ENCODE data around the gene LGI4. TPM values are rescaled to one million over a fixed set of nuclear protein-coding genes. Genes with fewer than 3 reads are reported as not detected.

The LGI4 gene
- polyA plus RNA-seq, 4 donors, result 0.45 to 14.5 (median 4.1) TPM

DNA sequence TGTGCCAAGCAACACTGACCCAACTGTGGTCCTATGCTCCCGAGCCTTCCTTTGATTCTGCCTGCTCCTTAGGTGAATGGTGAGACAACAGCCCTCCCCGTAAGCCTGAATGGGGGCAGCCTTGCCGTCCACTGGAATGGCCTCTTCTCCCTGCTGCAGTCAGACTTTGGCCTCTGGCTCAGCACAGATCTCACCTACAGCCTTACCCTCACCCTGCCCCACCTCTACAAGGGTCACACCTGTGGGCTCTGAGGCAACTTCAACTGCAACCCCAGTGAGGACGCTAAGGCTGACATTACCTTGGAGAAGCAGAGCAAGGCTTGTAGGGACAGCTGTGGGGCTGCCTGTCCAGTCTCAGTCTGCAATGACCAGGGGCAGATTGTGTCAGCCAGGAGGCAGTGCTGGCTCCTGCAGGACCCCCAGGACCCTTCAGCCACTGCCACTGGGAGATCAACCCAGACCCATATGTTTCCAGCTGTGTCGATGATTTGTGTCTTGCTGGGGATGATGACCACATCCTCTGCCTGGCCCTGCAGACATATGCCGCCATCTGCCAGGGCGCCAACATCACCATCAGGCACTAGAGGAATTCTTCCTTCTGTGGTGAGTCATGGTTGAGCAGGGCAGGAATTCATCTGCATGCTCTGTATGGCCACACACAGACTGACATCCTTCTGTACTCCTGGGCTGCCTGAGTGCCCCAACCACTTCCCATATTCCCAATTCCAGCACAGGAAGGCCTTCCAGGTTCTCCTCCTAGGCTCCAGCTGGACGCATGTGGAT, 46.5 kb downstream of the LGI4 start:
- no peak overlapping the region for H3K27ac ChIP-seq (ENCODE audit: low read depth in 1 of 3, low read length in 2 of 3)
- peak in 1 of 2 donors; percentile 60 for DNase-seq
- 61 to 67% (median 65%) methylated on average over 8 of the region's 8 CpGs for WGBS, 3 donors

GRCh38 chr19:35087393-35087792, 47.5 kb downstream of the LGI4 start:
- DNase-seq (no peak), FAIRE-seq (no peak)
- no peak overlapping the region for H3K4me3 ChIP-seq (ENCODE audit: low read depth in 1 of 3, low read length in 3 of 3)
- no peaks in the 10 kb centered on the region for H3K36me3 ChIP-seq (ENCODE audit: control insufficient read depth in 3 of 3, insufficient read depth in 2 of 3, low read depth in 1 of 3, low read length in 3 of 3)
- peaks cover 0 to 3% (median 0%) of the 10 kb centered on the region in 3 donors for H3K27me3 ChIP-seq (ENCODE audit: control insufficient read depth in 3 of 3, insufficient read depth in 3 of 3, low read length in 3 of 3)
- H3K9me3 ChIP-seq (ENCODE audit: control insufficient read depth in 2 of 2, insufficient read depth in 1 of 2, low read depth in 1 of 2, low read length in 1 of 2), result peaks cover 0 to 2% of the 10 kb centered on the region in 2 donors
- H3K4me1 ChIP-seq (ENCODE audit: control insufficient read depth in 3 of 3, insufficient read depth in 2 of 3, low read depth in 1 of 3, low read length in 2 of 3), result peaks cover 0 to 16% (median 0%) of the 10 kb centered on the region in 3 donors
- no peak overlapping the region for H3K27ac ChIP-seq (ENCODE audit: low read depth in 1 of 3, low read length in 2 of 3)

More for the DNA sequence above, 46.5 kb downstream of the LGI4 start:
- Histone ChIP-seq H3K9me3 (ENCODE audit: control insufficient read depth in 2 of 2, insufficient read depth in 1 of 2, low read depth in 1 of 2, low read length in 1 of 2) (no peaks in the 10 kb centered on the region), H3K27me3 (ENCODE audit: control insufficient read depth in 3 of 3, insufficient read depth in 3 of 3, low read length in 3 of 3) (peaks cover 0 to 3% (median 0%) of the 10 kb centered on the region in 3 donors), H3K4me1 (ENCODE audit: control insufficient read depth in 3 of 3, insufficient read depth in 2 of 3, low read depth in 1 of 3, low read length in 2 of 3) (peaks cover 0 to 21% (median 0%) of the 10 kb centered on the region in 3 donors), H3K4me3 (ENCODE audit: low read depth in 1 of 3, low read length in 3 of 3) (no peak overlapping the region), H3K36me3 (ENCODE audit: control insufficient read depth in 3 of 3, insufficient read depth in 2 of 3, low read depth in 1 of 3, low read length in 3 of 3) (no peaks in the 10 kb centered on the region)
- no peak for FAIRE-seq

GRCh38 chr19:35086455-35086854, 48.4 kb downstream of the LGI4 start:
- peaks cover 0 to 14% (median 0%) of the 10 kb centered on the region in 3 donors for H3K4me1 ChIP-seq (ENCODE audit: control insufficient read depth in 3 of 3, insufficient read depth in 2 of 3, low read depth in 1 of 3, low read length in 2 of 3)
- WGBS, 3 donors, result 57 to 78% (median 77%) methylated on average over 8 of the region's 8 CpGs
- H3K36me3 ChIP-seq (ENCODE audit: control insufficient read depth in 3 of 3, insufficient read depth in 2 of 3, low read depth in 1 of 3, low read length in 3 of 3), result no peaks in the 10 kb centered on the region
- peaks cover 0 to 3% (median 0%) of the 10 kb centered on the region in 3 donors for H3K27me3 ChIP-seq (ENCODE audit: control insufficient read depth in 3 of 3, insufficient read depth in 3 of 3, low read length in 3 of 3)
- no peak overlapping the region for H3K4me3 ChIP-seq (ENCODE audit: low read depth in 1 of 3, low read length in 3 of 3)
- no peak overlapping the region for H3K27ac ChIP-seq (ENCODE audit: low read depth in 1 of 3, low read length in 2 of 3)
- DNase-seq (no peak), FAIRE-seq (no peak)
- H3K9me3 ChIP-seq (ENCODE audit: control insufficient read depth in 2 of 2, insufficient read depth in 1 of 2, low read depth in 1 of 2, low read length in 1 of 2), result peaks cover 0 to 5% of the 10 kb centered on the region in 2 donors

GRCh38 chr19:35085947-35086346, 48.9 kb downstream of the LGI4 start:
- FAIRE-seq (no peak), DNase-seq (no peak)
- H3K9me3 ChIP-seq (ENCODE audit: control insufficient read depth in 2 of 2, insufficient read depth in 1 of 2, low read depth in 1 of 2, low read length in 1 of 2), result peaks cover 0 to 5% of the 10 kb centered on the region in 2 donors
- H3K4me3 ChIP-seq (ENCODE audit: low read depth in 1 of 3, low read length in 3 of 3), result no peak overlapping the region
- H3K36me3 ChIP-seq (ENCODE audit: control insufficient read depth in 3 of 3, insufficient read depth in 2 of 3, low read depth in 1 of 3, low read length in 3 of 3), result no peaks in the 10 kb centered on the region
- H3K27me3 ChIP-seq (ENCODE audit: control insufficient read depth in 3 of 3, insufficient read depth in 3 of 3, low read length in 3 of 3), result peaks cover 0 to 3% (median 0%) of the 10 kb centered on the region in 3 donors
- H3K4me1 ChIP-seq (ENCODE audit: control insufficient read depth in 3 of 3, insufficient read depth in 2 of 3, low read depth in 1 of 3, low read length in 2 of 3), result peaks cover 0 to 14% (median 0%) of the 10 kb centered on the region in 3 donors
- H3K27ac ChIP-seq (ENCODE audit: low read depth in 1 of 3, low read length in 2 of 3), result no peak overlapping the region
- 64 to 74% (median 69%) methylated on average over 6 of the region's 6 CpGs for WGBS, 3 donors

DNA sequence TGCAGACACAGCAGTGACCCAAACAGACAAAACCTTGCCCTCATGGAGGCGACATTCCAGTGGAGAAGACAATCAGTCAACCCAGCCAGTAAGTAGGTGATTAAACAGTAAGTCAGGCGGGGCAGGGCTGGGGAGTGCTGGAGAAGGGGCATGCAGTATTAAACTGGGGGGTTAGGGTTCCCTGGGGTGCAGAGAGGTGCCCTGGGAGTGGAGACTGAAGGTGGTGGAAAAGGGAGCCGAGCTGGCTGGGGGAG, 50.4 kb downstream of the LGI4 start:
- FAIRE-seq (no peak), DNase-seq (no peak)
- Histone ChIP-seq H3K4me1 (ENCODE audit: control insufficient read depth in 3 of 3, insufficient read depth in 2 of 3, low read depth in 1 of 3, low read length in 2 of 3) (peaks cover 0 to 11% (median 0%) of the 10 kb centered on the region in 3 donors), H3K27ac (ENCODE audit: low read depth in 1 of 3, low read length in 2 of 3) (no peak overlapping the region), H3K4me3 (ENCODE audit: low read depth in 1 of 3, low read length in 3 of 3) (no peak overlapping the region), H3K9me3 (ENCODE audit: control insufficient read depth in 2 of 2, insufficient read depth in 1 of 2, low read depth in 1 of 2, low read length in 1 of 2) (peaks cover 0 to 5% of the 10 kb centered on the region in 2 donors), H3K36me3 (ENCODE audit: control insufficient read depth in 3 of 3, insufficient read depth in 2 of 3, low read depth in 1 of 3, low read length in 3 of 3) (no peaks in the 10 kb centered on the region), H3K27me3 (ENCODE audit: control insufficient read depth in 3 of 3, insufficient read depth in 3 of 3, low read length in 3 of 3) (no peaks in the 10 kb centered on the region)
- WGBS, 3 donors, result 81 to 88% (median 85%) methylated on average over 3 of the region's 3 CpGs

- no peak for FAIRE-seq
- Histone ChIP-seq H3K27ac (ENCODE audit: low read depth in 1 of 3, low read length in 2 of 3) (no peak overlapping the region), H3K4me3 (ENCODE audit: low read depth in 1 of 3, low read length in 3 of 3) (no peak overlapping the region), H3K4me1 (ENCODE audit: control insufficient read depth in 3 of 3, insufficient read depth in 2 of 3, low read depth in 1 of 3, low read length in 2 of 3) (peaks cover 0 to 11% (median 0%) of the 10 kb centered on the region in 3 donors), H3K9me3 (ENCODE audit: control insufficient read depth in 2 of 2, insufficient read depth in 1 of 2, low read depth in 1 of 2, low read length in 1 of 2) (peaks cover 0 to 5% of the 10 kb centered on the region in 2 donors), H3K36me3 (ENCODE audit: control insufficient read depth in 3 of 3, insufficient read depth in 2 of 3, low read depth in 1 of 3, low read length in 3 of 3) (no peaks in the 10 kb centered on the region), H3K27me3 (ENCODE audit: control insufficient read depth in 3 of 3, insufficient read depth in 3 of 3, low read length in 3 of 3) (no peaks in the 10 kb centered on the region)
- whole genome bisulfite sequencing, 3 donors, result 81 to 85% (median 82%) methylated on average over 15 of the region's 15 CpGs
- DNase-seq, result no peak
These were observed 51.0 kb downstream of the LGI4 start for GRCh38 chr19:35083691-35084508.

DNA sequence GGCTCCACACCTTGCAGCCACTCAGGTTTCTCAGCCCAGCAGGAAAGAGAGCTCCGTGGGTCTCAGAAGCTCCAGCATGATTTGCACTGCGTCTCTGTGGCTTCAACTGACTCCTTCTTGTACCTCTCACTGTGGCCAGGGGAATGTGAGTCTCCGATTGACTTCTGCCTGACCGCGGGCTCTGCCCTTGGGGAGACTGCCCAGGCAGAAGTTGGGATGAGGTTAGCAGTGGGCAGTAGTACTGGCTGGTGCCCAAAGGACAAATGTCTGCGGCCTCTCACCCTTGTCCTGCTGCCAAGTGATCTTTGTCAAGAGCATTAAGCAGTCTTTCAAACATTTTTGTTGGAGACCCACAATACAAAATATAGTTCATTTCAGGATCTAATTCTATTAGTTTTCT, 53.7 kb downstream of the LGI4 start:
- Histone ChIP-seq H3K27ac (ENCODE audit: low read depth in 1 of 3, low read length in 2 of 3) (no peak overlapping the region), H3K4me3 (ENCODE audit: low read depth in 1 of 3, low read length in 3 of 3) (no peak overlapping the region), H3K4me1 (ENCODE audit: control insufficient read depth in 3 of 3, insufficient read depth in 2 of 3, low read depth in 1 of 3, low read length in 2 of 3) (no peaks in the 10 kb centered on the region), H3K36me3 (ENCODE audit: control insufficient read depth in 3 of 3, insufficient read depth in 2 of 3, low read depth in 1 of 3, low read length in 3 of 3) (no peaks in the 10 kb centered on the region), H3K9me3 (ENCODE audit: control insufficient read depth in 2 of 2, insufficient read depth in 1 of 2, low read depth in 1 of 2, low read length in 1 of 2) (peaks cover 0 to 5% of the 10 kb centered on the region in 2 donors), H3K27me3 (ENCODE audit: control insufficient read depth in 3 of 3, insufficient read depth in 3 of 3, low read length in 3 of 3) (no peaks in the 10 kb centered on the region)
- FAIRE-seq (no peak), DNase-seq (no peak)
- WGBS, 3 donors, result 71 to 90% (median 83%) methylated on average over 6 of the region's 6 CpGs

DNA sequence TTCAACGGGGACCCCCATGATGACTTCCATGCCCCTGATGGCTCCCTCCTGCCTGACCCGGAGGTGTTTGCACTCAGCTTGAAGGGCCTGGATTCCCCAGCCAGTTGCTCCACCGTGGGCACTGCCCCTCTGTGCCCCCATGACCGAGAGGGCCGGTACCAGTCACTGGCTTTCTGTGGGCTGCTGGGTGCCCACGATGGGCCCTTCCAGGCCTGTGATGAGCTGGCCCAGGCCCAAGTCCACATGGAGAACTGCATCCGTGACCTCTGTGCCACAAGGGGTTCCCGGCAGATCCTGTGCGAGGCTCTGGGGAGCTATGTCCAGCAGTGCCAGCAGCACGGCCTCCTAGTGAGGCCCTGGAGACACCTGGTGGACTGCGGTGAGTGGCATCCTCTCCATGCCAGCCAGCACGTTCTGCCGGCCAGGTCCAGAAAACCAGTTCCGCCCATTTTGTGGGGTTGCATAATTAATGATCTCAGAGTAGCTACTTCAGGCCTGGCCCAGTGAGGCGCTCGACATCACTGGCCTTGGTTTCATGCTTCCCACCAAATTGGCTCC, 54.2 kb downstream of the LGI4 start:
- no peaks in the 10 kb centered on the region for H3K36me3 ChIP-seq (ENCODE audit: control insufficient read depth in 3 of 3, insufficient read depth in 2 of 3, low read depth in 1 of 3, low read length in 3 of 3)
- H3K27me3 ChIP-seq (ENCODE audit: control insufficient read depth in 3 of 3, insufficient read depth in 3 of 3, low read length in 3 of 3), result no peaks in the 10 kb centered on the region
- H3K27ac ChIP-seq (ENCODE audit: low read depth in 1 of 3, low read length in 2 of 3), result no peak overlapping the region
- H3K4me1 ChIP-seq (ENCODE audit: control insufficient read depth in 3 of 3, insufficient read depth in 2 of 3, low read depth in 1 of 3, low read length in 2 of 3), result no peaks in the 10 kb centered on the region
- no peak overlapping the region for H3K4me3 ChIP-seq (ENCODE audit: low read depth in 1 of 3, low read length in 3 of 3)
- peaks cover 0 to 5% of the 10 kb centered on the region in 2 donors for H3K9me3 ChIP-seq (ENCODE audit: control insufficient read depth in 2 of 2, insufficient read depth in 1 of 2, low read depth in 1 of 2, low read length in 1 of 2)
- 75 to 87% (median 80%) methylated on average over 16 of the region's 16 CpGs for WGBS, 3 donors
- FAIRE-seq (no peak), DNase-seq (no peak)
